Measurements from ENCODE around the gene PTPRJ.
"Not testable (repeated sequence)": the region's sequence is repeated elsewhere in the genome, so short reads cannot be mapped to it uniquely, and the experiment has no call there.

PTPRJ gene

DNA sequence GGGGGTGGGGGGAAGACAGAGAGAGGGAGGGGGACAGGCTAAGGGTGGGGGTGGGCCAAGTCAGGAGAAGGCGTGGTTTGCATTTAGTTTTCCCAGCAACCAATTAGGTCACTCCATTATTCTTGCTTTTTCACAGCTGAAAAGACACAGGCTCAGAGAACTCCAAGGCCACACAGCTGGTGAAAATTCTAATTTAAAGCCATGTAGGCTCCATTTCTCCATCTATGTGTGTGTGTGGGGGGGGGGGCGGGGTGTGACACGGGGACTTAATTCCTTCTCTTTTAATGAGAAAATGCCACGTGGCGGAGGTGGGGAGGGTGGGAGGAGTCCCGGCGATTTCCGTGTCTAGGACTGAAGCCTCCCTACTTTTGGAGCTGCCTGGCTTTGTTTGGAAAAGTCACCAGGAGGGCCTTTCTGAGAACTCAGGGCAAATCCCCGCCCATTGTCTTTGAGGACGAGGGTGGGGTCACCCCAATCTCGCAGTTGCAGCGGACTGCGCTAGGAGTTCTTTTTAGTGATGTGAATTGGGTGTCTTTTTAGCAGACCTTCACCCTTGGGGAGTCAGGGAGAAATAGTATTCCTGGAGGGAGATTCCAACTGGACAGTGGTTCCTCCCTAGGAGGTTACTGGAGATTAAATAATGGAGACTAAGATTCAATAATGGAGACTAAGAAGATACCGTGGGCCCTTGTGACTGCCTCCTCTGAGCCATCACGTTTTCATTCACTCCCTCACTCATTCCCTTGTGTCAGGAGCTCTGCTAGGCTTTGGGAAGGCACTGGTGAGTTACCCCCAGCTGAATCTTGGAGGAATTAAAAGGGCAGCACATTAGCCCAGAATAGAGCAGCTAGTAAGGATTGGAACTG is 36.4 kb upstream of the PTPRJ start:
- POLR2A ChIA-PET: no interaction called here
- CTCF ChIA-PET: interaction anchor here (1.5 kb wide), 1 partner anchor 9 kb away, joined by 6 read pairs; no protein-coding TSS in a partner anchor
- TF ChIP-seq, protein P1, sequence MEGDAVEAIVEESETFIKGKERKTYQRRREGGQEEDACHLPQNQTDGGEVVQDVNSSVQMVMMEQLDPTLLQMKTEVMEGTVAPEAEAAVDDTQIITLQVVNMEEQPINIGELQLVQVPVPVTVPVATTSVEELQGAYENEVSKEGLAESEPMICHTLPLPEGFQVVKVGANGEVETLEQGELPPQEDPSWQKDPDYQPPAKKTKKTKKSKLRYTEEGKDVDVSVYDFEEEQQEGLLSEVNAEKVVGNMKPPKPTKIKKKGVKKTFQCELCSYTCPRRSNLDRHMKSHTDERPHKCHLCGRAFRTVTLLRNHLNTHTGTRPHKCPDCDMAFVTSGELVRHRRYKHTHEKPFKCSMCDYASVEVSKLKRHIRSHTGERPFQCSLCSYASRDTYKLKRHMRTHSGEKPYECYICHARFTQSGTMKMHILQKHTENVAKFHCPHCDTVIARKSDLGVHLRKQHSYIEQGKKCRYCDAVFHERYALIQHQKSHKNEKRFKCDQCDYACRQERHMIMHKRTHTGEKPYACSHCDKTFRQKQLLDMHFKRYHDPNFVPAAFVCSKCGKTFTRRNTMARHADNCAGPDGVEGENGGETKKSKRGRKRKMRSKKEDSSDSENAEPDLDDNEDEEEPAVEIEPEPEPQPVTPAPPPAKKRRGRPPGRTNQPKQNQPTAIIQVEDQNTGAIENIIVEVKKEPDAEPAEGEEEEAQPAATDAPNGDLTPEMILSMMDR (IDR thresholded peaks at IDR 0.05; ENCODE audit: control extremely low read depth, extremely low read depth, low read depth, missing control alignments): no peak

DNA sequence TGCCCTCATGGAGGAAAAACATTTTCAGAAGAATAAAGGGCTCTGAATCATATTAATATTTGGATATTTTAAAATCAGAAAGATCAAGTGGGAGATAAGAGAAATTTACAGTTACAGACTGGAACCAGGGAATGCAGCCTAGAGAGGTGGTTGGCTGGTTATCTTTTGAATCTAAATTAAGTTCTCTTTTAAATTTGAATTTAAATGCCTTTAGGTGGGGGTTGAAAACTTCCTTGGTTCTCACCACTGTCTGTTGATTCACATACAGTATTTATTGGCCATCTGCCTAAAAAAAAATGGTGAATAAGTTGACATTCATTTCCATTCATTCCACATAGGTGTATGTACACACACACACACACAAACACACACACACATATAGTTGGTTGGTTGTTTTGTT is 35.7 kb upstream of the PTPRJ start:
- no peak for DNase-seq (ENCODE audit: extremely low spot score)
- ChIA-PET POLR2A (no interaction called here), CTCF (interaction anchor here (1.0 to 5.7 kb wide), 2 partner anchors 9 to 11 kb away, joined by 3 to 33 read pairs; no protein-coding TSS in a partner anchor)
- TF ChIP-seq, protein P1 (IDR thresholded peaks at IDR 0.05; ENCODE audit: control extremely low read depth, extremely low read depth, low read depth, missing control alignments): no peak

More for the DNA sequence above, 36.4 kb upstream of the PTPRJ start:
- DNase-seq (ENCODE audit: extremely low spot score): no peak

DNA sequence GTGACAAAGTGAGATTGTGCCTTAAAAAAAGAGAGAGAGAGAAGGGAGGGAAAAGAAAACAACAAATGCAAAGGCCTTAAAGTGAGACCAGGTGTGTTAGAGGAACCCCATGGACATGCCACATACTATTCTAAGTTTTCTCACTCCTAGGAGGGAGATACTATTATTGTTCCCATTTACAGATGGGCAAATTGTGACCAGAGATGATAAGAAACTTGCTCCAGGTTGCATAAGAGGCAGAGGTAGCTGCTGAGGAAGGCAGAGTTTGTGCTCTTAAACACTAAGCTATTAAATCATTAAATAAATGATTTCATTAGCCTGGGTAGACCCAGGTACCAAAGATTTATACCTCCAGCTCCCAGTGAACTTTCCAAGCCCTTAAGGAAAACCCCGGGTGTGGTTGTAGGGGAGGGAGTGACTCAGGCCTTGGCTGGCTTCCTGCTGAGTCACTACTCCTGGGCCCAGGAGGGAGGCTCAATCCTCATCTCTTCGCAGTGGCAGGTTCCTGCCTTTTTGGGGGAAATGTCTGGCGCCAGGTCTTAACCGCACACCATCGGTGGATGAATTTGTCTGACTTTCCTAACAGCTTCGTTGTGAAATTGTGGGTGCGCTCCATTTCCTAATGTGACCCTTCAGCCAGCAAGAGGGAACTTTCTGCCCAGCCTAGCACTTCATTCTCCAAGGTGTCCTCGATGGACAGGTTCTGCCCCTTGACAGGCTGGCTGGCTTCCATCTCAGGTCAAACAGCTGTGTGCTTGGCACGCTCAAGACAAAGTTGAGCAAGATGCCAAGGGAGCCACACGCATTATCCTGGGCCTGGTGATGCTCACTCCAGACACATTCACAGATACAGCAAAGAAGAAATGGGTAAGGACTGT is 33.4 kb upstream of the PTPRJ start:
- TF ChIP-seq, protein P1 (IDR thresholded peaks at IDR 0.05; ENCODE audit: control extremely low read depth, extremely low read depth, low read depth, missing control alignments): no peak
- CTCF ChIA-PET: interaction anchor here (0.6 to 5.7 kb wide), 5 partner anchors 10 to 51 kb away, joined by 3 to 33 read pairs (median 3); no protein-coding TSS in a partner anchor
- no peak for DNase-seq (ENCODE audit: extremely low spot score)
- POLR2A ChIA-PET: no interaction called here

DNA sequence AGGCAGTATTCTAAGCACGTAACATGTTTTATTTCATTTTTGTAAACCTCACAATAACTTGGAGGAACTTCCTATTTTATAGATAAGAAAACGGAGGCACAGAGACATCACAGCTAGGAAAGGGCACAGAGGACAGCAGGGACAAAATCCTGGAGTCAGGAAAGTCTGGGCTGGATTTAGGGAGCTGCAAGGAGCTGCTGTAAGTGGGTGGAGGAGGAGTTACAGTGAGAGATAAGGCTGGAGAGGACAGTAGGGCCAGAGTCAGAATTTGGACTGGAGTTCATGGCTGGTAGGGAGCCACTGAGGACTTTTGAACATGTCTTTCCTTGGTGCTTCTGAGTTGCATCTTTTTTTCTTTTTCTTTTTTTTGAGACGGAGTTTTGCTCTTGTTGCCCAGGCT is 32.2 kb upstream of the PTPRJ start:
- ChIA-PET CTCF (interaction anchor here (5.7 kb wide), 1 partner anchor 13 kb away, joined by 33 read pairs; no protein-coding TSS in a partner anchor), POLR2A (no interaction called here)
- TF ChIP-seq, protein P1 (IDR thresholded peaks at IDR 0.05; ENCODE audit: control extremely low read depth, extremely low read depth, low read depth, missing control alignments): no peak
- no peak for DNase-seq (ENCODE audit: extremely low spot score)

DNA sequence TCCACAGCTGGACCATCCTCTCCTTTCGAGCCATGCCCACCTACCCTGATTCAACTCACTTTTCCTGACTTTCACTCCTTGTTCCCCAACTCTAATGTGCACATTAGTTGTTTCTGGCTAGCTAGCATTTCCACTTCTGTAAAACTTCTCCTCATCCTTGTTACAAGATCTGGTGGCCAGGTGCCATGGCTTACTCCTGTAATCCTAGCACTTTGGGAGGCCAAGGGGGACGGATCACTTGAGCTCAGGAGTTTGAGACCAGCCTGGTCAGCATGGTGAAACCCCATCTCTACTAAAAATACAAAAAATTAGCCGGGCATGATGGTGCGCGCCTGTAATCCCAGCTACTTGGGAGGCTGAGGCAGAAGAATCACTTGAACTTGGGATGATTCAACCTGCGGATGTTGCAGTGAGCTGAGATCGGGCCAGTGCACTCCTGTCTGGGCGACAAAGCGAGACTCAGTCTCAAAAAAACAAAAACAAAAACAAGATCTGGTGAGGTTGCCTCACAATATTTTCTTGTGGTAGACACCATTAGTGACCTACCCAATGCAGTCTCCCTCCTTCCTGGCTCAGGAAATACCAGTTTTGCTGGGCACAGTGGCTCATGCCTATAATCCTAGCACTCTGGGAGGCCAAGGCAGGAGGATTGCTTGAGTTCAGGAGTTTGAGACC is 31.2 kb upstream of the PTPRJ start:
- CTCF ChIA-PET: interaction anchor here (0.6 to 5.7 kb wide), 2 partner anchors 14 to 29 kb away, joined by 3 to 33 read pairs; no protein-coding TSS in a partner anchor
- DNase-seq (ENCODE audit: extremely low spot score); POLR2A ChIA-PET: not testable (repeated sequence)

DNA sequence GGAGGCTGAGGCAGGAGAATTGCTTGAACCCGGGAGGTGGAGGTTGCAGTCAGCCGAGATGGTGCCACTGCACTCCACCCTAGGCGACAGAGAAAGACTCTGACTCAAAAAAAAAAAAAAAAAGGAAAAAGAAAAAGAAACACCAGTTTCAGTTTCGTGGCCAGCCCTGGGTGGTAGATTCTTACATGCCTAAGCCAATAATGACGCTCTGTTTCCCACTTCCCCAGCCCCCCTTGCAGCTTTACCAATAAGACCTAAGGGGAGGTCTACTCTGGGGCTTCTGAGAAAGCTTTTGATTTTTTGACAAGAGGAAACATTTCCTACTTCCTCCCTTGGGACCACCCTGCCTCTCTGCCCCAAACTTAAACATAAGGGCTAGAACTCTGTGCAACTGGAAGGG is 30.0 kb upstream of the PTPRJ start:
- ChIA-PET CTCF (interaction anchor here (5.7 kb wide), 1 partner anchor 15 kb away, joined by 33 read pairs; no protein-coding TSS in a partner anchor), POLR2A (no interaction called here)
- TF ChIP-seq, protein P1 (IDR thresholded peaks at IDR 0.05; ENCODE audit: control extremely low read depth, extremely low read depth, low read depth, missing control alignments): no peak
- DNase-seq (ENCODE audit: extremely low spot score): no peak

DNA sequence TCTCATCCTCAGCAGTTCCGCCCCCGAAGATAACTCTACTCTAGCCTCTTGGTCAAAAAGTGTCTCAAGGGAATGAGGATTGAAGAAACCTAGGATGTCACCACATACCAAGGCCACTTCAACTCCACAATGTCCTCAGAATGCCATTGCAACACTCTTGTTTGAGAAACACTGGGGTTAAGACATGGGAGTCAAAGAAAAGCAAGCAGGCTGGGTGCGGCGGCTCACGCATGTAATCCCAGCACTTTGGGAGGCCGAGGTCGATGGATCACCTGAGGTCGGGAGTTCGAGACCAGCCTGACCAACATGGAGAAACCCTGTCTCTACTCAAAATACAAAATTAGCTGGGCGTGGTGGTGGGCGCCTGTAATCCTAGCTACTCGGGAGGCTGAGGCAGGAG is 28.9 kb upstream of the PTPRJ start:
- POLR2A ChIA-PET; CTCF ChIA-PET; DNase-seq (ENCODE audit: extremely low spot score): not testable (repeated sequence)

All from GM10248 (cell line).